ENCODE results near the gene ST6GALNAC4. TPM values are rescaled to one million over a fixed set of nuclear protein-coding genes. Genes with fewer than 3 reads are reported as not detected.

ST6GALNAC4 gene
- total RNA-seq, 1 experiment from 2014 or later = 38.0 TPM

DNA sequence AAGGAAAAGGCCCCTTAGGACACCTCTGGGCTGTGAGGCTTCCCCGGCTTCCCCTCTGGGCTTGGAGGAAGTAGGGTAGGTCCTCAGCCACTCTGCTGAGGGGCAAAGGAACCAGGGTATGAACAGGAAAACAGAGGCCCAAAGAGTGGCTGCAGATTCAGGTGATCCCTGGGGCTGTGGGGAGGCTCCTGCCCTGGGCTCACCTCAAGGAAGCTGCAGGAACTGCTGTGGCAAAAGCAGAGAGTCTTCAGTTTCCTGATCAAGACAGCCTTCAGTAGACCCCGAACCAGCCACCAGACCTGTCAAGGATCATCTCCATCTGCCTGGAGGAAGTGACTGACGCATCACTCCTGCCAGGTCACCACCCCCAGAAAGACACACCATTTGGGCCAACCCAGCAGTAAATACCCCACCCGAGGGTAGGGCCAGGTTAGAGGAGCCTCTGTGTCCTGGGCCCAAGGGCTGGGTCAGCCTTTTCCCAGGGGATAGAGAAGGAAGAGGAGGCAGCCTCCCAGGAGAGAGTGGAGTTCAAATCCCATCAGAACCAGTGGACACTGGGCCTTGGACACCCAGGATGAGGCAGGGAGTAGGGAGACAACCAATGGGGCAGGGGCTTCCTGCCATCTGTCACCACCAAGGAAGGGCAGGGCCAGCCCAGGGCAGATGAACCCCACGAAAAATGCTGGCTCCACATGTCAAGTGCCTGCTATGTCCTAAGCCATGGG, 11.7 kb downstream of the ST6GALNAC4 start:
- intact Hi-C loops (cut with micrococcal nuclease; ENCODE audit: unreplicated experiment) = no loop called here
- ChIA-PET POLR2A (interaction anchor here (0.6 kb wide), 1 partner anchor 10 kb away, joined by 3 read pairs; no protein-coding TSS in a partner anchor), CTCF (no interaction called here)
- no peak for DNase-seq (ENCODE audit: low read depth, low spot score)
- Histone ChIP-seq H3K36me3 (ENCODE audit: control insufficient read depth, insufficient read depth, low read length) (no peaks in the 10 kb centered on the region), H3K27ac (ENCODE audit: low read length) (peak overlapping the region; percentile 77), H3K4me1 (ENCODE audit: control insufficient read depth, insufficient read depth, low read length) (peaks cover 36% of the 10 kb centered on the region), H3K27me3 (ENCODE audit: control insufficient read depth, insufficient read depth, low read length) (no peaks in the 10 kb centered on the region), H3K4me3 (ENCODE audit: low read depth in 2 of 2, low read length in 2 of 2) (no peak overlapping the region), H3K9me3 (ENCODE audit: control insufficient read depth, insufficient read depth, low read depth, low read length) (no peaks in the 10 kb centered on the region)
- BruUV-seq (replicated peaks) = no TSS peak
- TF ChIP-seq, protein P1, sequence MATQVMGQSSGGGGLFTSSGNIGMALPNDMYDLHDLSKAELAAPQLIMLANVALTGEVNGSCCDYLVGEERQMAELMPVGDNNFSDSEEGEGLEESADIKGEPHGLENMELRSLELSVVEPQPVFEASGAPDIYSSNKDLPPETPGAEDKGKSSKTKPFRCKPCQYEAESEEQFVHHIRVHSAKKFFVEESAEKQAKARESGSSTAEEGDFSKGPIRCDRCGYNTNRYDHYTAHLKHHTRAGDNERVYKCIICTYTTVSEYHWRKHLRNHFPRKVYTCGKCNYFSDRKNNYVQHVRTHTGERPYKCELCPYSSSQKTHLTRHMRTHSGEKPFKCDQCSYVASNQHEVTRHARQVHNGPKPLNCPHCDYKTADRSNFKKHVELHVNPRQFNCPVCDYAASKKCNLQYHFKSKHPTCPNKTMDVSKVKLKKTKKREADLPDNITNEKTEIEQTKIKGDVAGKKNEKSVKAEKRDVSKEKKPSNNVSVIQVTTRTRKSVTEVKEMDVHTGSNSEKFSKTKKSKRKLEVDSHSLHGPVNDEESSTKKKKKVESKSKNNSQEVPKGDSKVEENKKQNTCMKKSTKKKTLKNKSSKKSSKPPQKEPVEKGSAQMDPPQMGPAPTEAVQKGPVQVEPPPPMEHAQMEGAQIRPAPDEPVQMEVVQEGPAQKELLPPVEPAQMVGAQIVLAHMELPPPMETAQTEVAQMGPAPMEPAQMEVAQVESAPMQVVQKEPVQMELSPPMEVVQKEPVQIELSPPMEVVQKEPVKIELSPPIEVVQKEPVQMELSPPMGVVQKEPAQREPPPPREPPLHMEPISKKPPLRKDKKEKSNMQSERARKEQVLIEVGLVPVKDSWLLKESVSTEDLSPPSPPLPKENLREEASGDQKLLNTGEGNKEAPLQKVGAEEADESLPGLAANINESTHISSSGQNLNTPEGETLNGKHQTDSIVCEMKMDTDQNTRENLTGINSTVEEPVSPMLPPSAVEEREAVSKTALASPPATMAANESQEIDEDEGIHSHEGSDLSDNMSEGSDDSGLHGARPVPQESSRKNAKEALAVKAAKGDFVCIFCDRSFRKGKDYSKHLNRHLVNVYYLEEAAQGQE (IDR thresholded peaks at IDR 0.05; ENCODE audit: insufficient read depth in 1 of 2, low read depth in 2 of 2, low read length in 1 of 2) = no peak
- TF ChIP-seq, protein P2, sequence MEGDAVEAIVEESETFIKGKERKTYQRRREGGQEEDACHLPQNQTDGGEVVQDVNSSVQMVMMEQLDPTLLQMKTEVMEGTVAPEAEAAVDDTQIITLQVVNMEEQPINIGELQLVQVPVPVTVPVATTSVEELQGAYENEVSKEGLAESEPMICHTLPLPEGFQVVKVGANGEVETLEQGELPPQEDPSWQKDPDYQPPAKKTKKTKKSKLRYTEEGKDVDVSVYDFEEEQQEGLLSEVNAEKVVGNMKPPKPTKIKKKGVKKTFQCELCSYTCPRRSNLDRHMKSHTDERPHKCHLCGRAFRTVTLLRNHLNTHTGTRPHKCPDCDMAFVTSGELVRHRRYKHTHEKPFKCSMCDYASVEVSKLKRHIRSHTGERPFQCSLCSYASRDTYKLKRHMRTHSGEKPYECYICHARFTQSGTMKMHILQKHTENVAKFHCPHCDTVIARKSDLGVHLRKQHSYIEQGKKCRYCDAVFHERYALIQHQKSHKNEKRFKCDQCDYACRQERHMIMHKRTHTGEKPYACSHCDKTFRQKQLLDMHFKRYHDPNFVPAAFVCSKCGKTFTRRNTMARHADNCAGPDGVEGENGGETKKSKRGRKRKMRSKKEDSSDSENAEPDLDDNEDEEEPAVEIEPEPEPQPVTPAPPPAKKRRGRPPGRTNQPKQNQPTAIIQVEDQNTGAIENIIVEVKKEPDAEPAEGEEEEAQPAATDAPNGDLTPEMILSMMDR (IDR thresholded peaks at IDR 0.05) = no peak
- TF ChIP-seq POLR2AphosphoS5 (IDR thresholded peaks at IDR 0.05; ENCODE audit: low read depth, low read length) (no peak), SIN3A (IDR thresholded peaks at IDR 0.05; ENCODE audit: borderline replicate concordance, insufficient read depth, low read depth, low read length) (no peak), TCF7L2 (IDR thresholded peaks at IDR 0.05; ENCODE audit: low read depth, low read length) (no peak)
- in situ Hi-C loops (cut with HindIII; ENCODE audit: low pct_unique_long_range_greater_than_20kb, low sequenced_read_pairs) = no loop called here
- peak; percentile 21 for ATAC-seq

DNA sequence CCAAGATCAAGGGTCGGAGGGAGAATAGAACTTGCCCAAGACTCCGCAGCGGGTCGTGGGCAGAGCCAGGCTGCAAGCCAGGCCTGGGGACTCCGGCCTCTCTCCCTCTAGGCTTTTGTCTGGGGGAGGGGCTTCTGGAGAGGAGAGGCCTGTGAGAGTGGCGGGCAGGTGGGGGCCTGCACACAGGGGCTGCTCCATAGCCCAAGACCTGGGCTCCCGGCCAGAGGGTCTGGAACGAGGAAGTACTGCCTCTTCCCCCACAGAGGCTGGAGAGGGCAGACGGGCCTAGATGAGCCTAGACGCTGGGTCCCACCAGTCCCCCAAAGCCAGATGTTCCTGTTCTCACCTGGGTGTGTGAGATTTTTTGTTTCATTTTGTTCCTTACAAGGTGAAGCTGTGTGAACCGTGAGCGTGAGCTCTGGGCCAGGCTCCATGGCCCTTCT, 12.3 kb downstream of the ST6GALNAC4 start:
- Histone ChIP-seq H3K4me1 (ENCODE audit: control insufficient read depth, insufficient read depth, low read length) (peaks cover 41% of the 10 kb centered on the region), H3K4me3 (ENCODE audit: low read depth in 2 of 2, low read length in 2 of 2) (no peak overlapping the region), H3K36me3 (ENCODE audit: control insufficient read depth, insufficient read depth, low read length) (no peaks in the 10 kb centered on the region), H3K27ac (ENCODE audit: low read length) (peak overlapping the region; percentile 77), H3K27me3 (ENCODE audit: control insufficient read depth, insufficient read depth, low read length) (no peaks in the 10 kb centered on the region), H3K9me3 (ENCODE audit: control insufficient read depth, insufficient read depth, low read depth, low read length) (no peaks in the 10 kb centered on the region)
- intact Hi-C loops (cut with micrococcal nuclease; ENCODE audit: unreplicated experiment) = no loop called here
- BruUV-seq (replicated peaks) = no TSS peak
- in situ Hi-C loops (cut with HindIII; ENCODE audit: low pct_unique_long_range_greater_than_20kb, low sequenced_read_pairs) = no loop called here
- no peak for TF ChIP-seq TCF7L2 (IDR thresholded peaks at IDR 0.05; ENCODE audit: low read depth, low read length)
- no peak for TF ChIP-seq SIN3A (IDR thresholded peaks at IDR 0.05; ENCODE audit: borderline replicate concordance, insufficient read depth, low read depth, low read length)
- TF ChIP-seq, protein P1 (IDR thresholded peaks at IDR 0.05; ENCODE audit: insufficient read depth in 1 of 2, low read depth in 2 of 2, low read length in 1 of 2) = no peak
- TF ChIP-seq POLR2AphosphoS5 (IDR thresholded peaks at IDR 0.05; ENCODE audit: low read depth, low read length) = no peak
- TF ChIP-seq, protein P2 (IDR thresholded peaks at IDR 0.05) = no peak
- CTCF ChIA-PET = no interaction called here
- ATAC-seq (peak; percentile 1; the same call in 1 of the 2 replicates), DNase-seq (ENCODE audit: low read depth, low spot score) (no peak)
- POLR2A ChIA-PET = no interaction called here

Measured in Panc1 (cell line).